Activated T-cell treated with anti-CD3 and anti-CD28 coated beads, Interleukin-2, amount 50 U/mL, for 48 hours (primary cell): ENCODE data around the gene KLHL3.
A peak's percentile ranks its signal among the peaks of the same experiment; 100 is the strongest.

ENCODE experiments used
- DNase-seq, 2 experiments: peaks; one replicate each; pipeline ENCODE4 v3.0.0-alpha.2; 2020

KLHL3 gene

DNA sequence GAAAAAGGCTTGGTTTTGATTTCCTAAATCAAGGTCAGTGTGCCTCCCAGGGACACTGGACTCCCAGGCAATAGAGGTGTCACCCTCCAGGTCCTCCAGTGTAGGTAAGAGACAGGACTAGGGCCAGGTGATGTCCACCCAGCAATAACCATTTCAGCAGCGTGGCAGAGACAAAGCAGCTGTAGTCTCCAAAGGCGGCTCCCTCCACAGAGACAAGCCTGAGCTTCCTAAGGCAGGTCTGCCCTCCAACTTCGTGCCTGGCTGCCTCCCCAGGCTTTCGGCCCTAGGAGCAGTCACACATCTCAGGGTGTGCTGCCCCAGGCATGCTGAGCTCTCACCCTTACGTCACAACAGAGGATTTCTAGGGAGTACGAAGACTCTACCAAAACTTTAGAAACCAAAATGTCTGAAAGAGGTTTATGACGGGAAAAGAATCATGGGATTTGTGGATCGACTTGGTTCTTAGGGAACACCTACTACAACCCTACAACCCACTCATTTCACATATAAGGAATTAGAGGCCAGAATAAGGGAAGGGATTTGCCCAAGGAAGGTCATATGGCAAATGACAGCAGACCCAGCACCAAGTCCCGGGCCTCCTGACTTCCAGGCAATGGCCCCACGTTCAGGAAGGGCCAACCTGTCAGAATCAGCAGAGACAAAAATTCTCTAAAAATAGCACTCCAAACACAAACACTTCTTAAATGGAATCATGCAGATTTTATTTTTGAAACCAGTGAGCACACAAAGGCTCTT is 105.5 kb downstream of the KLHL3 start:
- DNase-seq = no peak

DNA sequence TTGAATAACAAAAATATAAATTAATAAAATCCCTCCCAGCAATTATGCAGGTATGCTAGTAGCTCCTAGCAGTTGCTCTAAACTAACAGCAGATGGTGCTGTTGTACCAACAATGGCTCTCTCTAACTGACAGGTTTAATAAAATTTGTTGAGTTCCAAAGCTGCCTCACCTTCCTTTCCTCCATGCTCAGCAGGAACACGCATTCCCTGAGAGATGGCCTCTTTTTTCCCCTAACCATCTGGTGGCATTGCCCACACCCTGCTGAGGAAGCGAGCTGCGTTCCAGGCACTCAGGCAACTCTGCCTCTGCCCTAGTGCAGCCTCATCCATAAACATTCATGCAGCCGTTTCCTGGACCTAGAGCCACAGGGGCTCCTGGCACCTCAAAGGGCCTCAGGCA is 106.2 kb downstream of the KLHL3 start:
- DNase-seq = peak; percentile 35 to 37

- no peak for DNase-seq
Measured at GRCh38 chr5:137627706-137628105, 108.2 kb downstream of the KLHL3 start.

DNA sequence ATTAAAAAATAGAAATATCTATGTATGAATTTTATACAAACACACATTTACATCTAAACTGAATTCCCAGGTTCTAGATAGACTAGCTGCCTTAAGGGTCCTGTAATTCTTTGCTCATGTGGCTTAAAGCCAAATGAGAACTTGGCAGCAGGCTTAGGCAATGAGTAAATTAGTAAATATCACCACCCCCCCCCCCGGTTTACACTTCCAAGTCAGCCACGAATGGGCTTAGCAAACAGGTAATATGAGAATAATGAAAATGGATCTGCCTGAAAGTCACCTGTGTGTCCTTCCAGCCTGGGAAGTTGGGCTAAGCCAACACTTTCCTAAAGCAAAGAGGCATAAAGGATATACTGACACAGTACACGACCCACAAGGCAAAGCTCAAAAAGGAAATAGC is 108.6 kb downstream of the KLHL3 start:
- no peak for DNase-seq

GRCh38 chr5:137624786-137625349 is 111.0 kb downstream of the KLHL3 start:
- DNase-seq = no peak

- no peak for DNase-seq
Measured at GRCh38 chr5:137622850-137623249, 113.0 kb downstream of the KLHL3 start.

DNA sequence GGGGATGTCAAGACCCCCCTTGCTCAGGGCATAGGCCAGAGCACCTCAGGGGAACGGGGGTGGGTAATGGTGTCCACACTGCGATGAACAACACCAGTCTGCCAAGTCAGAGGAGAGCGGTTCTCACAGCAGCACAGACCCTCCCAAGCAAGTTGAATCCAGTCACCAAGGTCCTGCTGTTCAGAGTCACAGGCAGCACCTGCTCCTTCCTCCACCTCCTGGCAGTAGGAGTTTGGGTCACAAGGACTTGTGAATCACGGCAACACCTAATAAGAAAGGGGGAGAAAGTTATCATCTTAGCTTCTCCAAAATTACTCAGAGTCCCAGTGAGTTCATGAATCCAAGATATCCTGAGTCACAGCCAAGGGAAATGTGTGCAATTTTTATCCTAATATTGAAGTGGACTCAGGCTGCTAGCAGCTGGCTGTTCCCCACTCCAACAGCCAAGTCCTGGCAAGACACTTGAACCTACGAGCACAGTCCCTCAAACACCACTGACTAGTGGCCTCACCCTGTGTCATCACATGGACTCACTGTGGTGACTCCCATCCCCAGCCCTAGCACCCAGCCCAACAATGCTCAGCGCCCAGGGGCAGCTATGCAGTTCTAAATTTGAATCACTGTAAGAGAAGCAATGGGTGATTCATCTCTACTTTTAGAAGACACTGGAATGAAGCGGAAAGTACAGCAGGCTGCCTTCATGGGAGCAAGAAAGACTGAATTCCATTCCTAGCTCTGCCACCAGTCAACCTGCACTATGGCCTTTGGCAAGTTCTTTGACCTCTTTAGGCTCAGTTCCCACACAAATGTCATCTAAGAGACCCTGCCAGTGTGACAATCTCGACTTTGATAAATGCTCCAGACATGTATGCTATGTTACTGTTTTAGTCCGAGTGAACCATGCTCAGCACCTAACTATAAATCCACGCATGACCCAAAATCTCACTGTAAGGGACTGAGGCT is 113.7 kb downstream of the KLHL3 start:
- no peak for DNase-seq

- DNase-seq = no peak
Measured at GRCh38 chr5:137621306-137621705, 114.6 kb downstream of the KLHL3 start.

DNA sequence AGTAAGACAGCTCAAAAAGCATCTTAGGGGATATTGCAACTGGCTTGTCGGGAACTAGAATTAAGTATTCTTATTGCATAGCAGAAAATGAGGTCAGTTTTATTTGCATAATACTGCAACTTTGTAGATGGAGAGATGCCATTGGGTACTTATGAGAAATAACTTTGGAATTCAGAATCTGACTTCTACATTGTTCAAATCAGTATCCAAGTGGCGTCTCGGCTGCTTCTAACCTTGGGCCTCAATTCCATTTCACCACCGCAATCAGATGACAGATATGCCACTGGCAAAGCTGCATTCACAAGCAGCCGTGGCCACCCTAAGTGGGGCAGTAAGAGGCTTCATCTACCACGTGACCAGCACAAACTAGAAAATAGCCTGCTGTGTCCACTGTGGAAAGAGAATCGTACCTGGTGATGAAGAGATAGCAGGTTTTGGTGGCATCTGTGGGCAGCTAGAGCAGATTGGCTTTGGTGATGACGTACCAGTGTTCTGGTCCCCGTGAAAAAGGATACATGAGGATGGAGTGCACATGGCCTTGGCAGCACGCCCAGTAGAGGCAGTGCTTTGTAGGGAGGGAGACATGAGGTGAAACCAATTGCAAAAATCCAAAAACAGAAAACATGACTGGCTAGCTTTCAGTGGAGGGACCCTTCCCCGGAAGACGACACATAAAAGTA is 116.6 kb downstream of the KLHL3 start:
- no peak for DNase-seq

- DNase-seq = no peak
Measured at GRCh38 chr5:137618476-137618875, 117.4 kb downstream of the KLHL3 start.

GRCh38 chr5:137617528-137618205 is 118.2 kb downstream of the KLHL3 start:
- no peak for DNase-seq

GRCh38 chr5:137616046-137616445 is 119.8 kb downstream of the KLHL3 start:
- no peak for DNase-seq

DNA sequence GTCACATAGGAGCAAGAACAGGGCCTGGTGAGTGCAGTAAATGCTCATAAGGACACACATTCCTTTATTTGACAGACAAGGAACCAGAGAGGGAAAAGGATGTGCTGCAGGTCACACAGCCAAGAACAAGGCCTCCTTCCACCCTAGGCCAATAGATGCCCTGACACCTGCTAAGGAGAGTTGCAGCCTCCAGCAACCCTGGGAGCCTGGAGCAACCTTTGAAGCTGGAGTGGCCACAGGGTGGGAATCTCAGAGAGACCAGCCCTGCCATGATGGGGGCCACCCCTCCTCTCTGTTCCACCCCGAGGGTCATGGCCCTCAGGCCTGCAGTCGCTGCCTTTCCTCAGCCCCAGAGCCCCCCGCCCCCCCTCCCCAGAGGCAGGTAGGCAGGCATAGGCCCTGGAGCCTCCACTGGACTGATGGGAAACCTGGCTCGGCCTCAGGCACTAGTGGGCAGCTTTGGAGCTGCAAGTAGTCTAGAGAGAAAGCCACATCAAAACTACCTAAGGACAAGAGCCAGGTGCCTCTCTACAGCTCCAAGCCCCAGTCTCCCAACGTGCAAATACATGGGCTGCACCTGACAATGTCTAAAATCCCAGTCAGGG is 120.6 kb downstream of the KLHL3 start:
- DNase-seq = no peak

GRCh38 chr5:137613554-137614265 is 122.2 kb downstream of the KLHL3 start:
- no peak for DNase-seq

DNA sequence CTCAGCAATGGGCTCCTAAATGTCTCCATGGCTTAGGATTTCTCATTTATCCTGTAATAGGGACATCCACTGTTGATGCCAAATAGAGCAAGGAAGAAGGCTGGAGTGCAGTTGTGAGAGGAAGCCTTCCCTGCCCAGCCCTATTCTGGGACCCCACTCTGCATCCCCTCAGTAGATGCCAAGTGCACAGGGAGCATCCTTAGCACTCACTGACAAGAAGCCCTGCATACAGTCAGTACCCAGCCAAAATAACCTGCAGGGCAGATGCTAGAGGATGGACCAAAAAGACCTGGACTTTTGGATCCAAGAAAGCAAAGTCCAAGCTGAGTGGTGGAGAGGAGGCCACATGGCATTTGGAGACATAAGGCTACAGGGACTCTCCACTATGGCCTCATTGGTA is 123.3 kb downstream of the KLHL3 start:
- no peak for DNase-seq

- DNase-seq = no peak
Measured at GRCh38 chr5:137611794-137612435, 124.0 kb downstream of the KLHL3 start.

GRCh38 chr5:137611011-137611580 is 124.8 kb downstream of the KLHL3 start:
- no peak for DNase-seq

GRCh38 chr5:137610598-137610997 is 125.3 kb downstream of the KLHL3 start:
- DNase-seq = no peak

GRCh38 chr5:137609127-137609526 is 126.8 kb downstream of the KLHL3 start:
- DNase-seq = no peak

DNA sequence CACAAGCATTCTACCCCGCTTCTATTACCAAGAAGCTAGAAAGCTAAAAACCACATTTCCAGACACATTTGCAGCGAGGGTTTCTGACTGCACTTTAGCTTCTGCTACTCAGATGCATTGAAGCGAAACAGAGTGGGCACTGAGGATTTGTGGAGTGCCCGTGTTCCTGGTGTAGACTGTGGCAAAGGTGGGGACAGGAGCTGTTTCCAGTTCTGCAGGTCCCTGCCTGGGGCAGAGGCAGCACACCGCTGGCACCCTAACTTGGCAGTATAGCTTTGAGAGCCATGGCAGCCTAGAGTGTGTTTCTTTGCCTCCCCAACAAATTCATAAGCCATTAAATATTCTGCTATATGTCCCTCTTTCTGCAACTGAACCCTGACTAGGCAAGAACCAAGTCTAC is 128.1 kb downstream of the KLHL3 start:
- no peak for DNase-seq
